AG09309 (cell line): Measurements from ENCODE around the gene TMEM94.

Source experiments
- DNase-seq: peaks from one replicate; pipeline ENCODE4 v3.0.0-alpha.2; 2010; ENCODE audit warnings: low read depth
- H3K4me3 ChIP-seq: 2 replicates; pipeline ENCODE4 v1.5.1; 2011; ENCODE audit warnings: mild to moderate bottlenecking, low read depth, low read length, moderate library complexity; ENCODE audit not compliant: control insufficient read depth
- CTCF ChIP-seq: IDR thresholded peaks from 2 replicates; pipeline ENCODE4 v1.5.1; 2011; ENCODE audit warnings: mild to moderate bottlenecking, low read depth, low read length, inconsistent platforms; ENCODE audit not compliant: insufficient read depth, control insufficient read depth; ENCODE audit errors: missing control alignments

TMEM94 gene

DNA sequence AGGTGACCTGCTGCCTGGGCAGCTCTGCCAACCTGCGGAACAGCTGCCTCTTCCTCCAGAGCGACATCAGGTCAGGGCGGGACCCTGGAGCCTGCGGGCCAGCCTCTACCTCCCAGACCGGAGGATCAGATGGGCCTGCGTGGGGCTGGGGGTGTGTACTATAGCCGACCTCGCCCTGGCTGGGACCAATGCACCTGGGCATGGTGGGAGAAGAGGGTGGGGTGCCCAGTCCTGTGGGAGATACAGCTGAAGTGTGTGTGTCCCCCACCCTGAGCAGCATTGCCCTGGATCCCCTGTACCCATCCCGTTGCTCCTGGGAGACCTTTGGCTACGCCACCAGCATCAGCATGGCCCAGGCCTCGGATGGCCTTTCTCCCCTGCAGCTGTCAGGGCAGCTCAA is 39.6 kb downstream of the TMEM94 start:
- no peak for TF ChIP-seq CTCF
- no peak for DNase-seq
- no peak overlapping the region for H3K4me3 ChIP-seq

DNA sequence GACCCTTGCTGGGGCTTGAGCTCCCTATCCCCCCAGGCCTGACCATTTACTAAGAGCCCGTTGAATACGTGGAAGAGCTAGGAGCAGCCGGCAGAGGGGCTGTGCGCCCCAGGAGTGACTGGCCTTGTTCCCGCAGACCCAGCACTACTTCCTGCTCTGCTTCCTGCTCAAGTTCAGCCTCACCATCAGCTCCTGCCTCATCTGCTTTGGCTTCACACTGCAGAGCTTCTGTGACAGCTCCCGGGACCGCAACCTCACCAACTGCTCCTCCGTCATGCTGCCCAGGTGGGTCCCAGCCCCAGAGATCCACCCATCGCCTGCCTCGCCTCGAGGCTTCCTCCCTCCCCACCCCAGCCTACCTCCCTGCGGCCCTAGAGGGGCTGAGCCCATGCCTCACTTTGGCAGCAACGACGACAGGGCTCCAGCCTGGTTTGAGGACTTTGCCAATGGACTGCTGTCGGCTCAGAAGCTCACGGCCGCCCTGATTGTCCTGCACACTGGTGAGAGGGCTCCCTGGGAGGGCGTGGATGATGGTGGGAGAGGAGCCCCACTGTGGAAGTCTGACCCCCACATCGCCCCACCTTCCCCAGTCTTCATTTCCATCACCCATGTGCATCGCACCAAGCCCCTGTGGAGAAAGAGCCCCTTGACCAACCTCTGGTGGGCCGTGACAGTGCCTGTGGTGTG is 41.7 kb downstream of the TMEM94 start:
- no peak for DNase-seq
- no peak for TF ChIP-seq CTCF
- no peak overlapping the region for H3K4me3 ChIP-seq

GRCh38 chr17:75498726-75499213 is 42.3 kb downstream of the TMEM94 start:
- H3K4me3 ChIP-seq, result no peak overlapping the region
- TF ChIP-seq CTCF, result no peak
- DNase-seq, result no peak

- TF ChIP-seq CTCF, result no peak
- H3K4me3 ChIP-seq, result no peak overlapping the region
- DNase-seq, result no peak
These were observed 43.0 kb downstream of the TMEM94 start for GRCh38 chr17:75499313-75500022.

DNA sequence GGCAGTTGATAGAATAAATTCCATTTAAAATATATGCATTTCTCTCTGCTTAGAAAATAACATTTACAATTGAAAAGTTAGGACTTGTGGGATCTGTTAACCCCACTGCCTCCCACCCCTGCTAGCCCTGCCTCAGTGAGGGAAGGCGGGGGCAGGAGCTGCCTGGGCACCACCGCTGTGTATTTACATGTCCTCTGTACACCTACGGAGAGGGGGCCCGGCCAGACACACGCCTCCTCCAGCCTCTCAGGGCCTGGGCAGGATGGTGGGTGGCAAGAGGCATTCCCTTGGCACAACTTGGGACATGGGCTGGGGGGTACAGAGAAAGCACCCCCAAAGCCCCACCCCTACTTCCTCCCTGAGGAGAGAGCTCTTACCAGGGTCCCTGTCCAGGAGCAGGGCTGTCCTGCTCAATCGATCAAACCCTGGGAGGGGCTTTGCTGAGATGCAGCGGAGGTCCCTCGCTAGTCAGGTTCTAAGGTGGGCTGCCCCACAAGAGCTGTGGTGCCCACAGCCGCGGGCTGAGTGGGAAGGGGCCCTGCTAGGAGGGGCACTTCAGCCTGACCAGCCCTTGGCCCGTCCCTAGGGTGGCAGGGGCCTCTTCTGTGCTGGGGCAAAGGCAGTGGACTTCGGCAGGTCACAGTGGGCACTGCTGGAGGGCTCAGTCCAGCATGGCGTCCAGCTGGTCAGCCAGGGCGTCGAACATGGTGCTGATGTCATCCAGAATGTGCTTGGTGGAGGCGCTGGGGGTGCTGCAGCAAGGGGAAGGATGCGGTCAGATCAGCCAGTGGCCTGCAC is 44.2 kb downstream of the TMEM94 start:
- H3K4me3 ChIP-seq, result no peak overlapping the region
- no peak for TF ChIP-seq CTCF

DNA sequence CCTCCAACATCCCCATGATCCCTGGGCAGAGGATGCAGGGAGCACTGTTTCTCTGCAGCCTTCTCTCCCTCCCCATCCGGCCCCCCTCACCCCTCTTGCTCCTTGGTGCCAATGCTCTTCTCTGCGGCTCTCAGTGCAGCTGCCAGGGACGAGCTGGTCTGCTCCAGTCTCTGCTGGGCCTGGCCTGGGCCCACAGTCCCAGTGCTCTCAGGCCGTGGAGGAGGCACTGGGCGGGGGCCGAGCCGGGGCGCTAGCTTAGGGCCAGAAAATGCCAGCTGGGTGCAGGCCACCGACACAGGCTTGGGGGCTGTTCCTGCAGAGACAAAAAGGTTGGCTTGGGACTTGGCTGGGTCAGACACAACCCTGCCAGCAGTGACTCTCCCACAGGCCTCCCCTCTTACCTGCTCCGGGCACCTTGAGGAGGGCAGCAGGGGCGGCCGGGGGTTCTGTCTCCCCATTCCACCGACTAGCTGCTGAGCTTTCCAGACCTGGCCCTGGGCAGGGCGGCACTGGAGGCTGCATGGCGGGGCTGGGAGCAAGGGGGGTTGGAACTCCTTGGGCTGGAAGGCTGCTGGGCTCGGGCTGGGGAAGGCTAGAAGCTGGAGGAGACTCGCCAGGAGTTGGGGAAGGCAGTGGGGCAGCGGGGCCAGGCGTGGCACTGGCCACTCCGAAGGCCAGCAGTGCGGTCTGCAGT is 45.1 kb downstream of the TMEM94 start:
- no peak for TF ChIP-seq CTCF
- no peak overlapping the region for H3K4me3 ChIP-seq
- no peak for DNase-seq

More for the DNA sequence above, 44.2 kb downstream of the TMEM94 start:
- DNase-seq, result no peak
